ENCODE results near the gene RNU7-1.

RNU7-1 gene

DNA sequence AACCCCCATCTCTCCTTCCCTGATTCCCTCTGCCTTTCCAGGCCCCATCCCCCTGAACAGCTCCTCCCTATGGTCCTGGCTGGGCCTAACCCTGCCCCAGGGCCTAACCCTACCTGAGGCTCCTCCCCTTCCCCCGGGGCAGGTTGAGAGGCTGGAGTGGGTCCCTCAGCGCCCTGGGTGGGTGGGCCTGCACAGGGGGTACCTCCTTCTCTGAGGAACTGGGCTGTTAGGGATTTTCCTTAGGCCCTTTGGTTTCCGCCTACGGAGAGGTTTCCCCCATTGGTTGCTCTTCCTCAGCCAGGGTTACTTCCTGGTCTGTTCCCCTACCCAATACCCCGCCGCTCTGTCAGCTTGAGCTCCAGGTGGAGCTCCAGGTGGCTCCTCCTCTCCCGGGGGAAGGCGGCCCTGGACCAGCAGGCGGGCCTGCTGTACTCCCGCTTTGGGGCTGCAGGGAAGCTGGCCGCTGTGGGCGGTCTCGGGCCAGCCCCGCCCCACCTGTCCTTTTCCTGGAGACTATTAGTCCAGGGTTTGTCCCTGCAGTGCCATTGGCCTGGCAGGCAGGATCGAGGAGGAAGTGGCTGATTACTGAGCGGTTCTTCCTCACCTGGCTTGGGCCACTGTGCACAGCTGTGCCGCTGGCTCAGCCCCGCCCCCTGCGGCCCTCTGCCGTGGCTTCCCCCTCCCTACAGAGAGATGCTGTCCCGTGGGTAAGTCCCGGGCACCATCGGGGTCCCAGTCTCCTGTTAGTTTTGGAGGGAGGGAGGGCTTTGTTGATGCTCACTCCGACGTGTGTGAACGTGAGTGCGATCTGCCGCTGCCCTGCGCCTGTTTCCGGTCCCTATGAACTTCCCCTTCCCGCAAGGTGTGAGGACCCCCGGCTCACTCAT, 2.7 kb downstream of the RNU7-1 start:
- H3K4me3 ChIP-seq (ENCODE audit: low read depth, low read length): peak overlapping the region; percentile 87
- TF ChIP-seq, protein P1, sequence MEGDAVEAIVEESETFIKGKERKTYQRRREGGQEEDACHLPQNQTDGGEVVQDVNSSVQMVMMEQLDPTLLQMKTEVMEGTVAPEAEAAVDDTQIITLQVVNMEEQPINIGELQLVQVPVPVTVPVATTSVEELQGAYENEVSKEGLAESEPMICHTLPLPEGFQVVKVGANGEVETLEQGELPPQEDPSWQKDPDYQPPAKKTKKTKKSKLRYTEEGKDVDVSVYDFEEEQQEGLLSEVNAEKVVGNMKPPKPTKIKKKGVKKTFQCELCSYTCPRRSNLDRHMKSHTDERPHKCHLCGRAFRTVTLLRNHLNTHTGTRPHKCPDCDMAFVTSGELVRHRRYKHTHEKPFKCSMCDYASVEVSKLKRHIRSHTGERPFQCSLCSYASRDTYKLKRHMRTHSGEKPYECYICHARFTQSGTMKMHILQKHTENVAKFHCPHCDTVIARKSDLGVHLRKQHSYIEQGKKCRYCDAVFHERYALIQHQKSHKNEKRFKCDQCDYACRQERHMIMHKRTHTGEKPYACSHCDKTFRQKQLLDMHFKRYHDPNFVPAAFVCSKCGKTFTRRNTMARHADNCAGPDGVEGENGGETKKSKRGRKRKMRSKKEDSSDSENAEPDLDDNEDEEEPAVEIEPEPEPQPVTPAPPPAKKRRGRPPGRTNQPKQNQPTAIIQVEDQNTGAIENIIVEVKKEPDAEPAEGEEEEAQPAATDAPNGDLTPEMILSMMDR (IDR thresholded peaks at IDR 0.05; ENCODE audit: borderline replicate concordance, insufficient read depth, low read depth, low read length): no peak

DNA sequence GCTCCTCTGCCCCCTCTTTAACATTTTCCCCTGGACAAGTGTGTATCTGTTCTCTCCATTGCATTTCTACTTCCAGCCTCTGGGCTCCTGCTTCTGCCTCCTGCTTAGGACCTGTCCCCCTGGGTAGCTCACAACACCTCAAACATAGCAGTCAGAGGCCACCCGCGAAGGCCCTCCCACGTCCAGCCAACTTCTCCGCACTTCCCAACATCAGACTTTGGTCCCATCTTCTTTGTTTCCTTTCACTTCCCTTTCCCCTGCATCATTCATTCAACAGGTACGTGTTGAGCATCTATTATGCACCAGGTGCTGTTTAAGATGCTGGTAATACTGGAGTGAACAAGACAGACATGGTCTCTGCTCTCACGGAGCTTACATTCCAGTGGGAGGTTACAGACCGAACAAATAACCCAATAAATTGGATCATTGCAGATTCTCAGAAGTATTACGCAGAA, 3.3 kb downstream of the RNU7-1 start:
- H3K4me3 ChIP-seq (ENCODE audit: low read depth, low read length): peak overlapping the region; percentile 87
- TF ChIP-seq, protein P1 (IDR thresholded peaks at IDR 0.05; ENCODE audit: borderline replicate concordance, insufficient read depth, low read depth, low read length): no peak

DNA sequence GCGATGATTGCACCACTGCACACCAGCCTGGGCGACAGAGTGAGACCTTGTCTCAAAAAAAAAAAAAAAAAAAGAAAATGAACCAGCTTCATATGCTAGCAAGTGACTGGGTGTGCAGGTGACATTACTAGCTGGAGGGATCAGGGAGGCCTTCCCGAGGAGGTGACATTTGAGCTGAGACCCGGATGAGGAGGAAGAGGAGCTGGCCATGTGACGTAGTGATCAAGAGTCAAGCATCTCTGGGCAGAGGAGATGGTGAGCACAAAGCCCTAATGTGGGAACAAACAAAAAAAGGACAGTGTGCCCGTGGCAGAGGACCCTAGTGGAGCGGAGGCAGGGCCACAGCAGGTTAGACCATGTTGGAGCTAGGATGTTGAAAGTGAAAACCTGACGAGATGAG, 4.0 kb downstream of the RNU7-1 start:
- TF ChIP-seq, protein P1 (IDR thresholded peaks at IDR 0.05; ENCODE audit: borderline replicate concordance, insufficient read depth, low read depth, low read length): no peak
- H3K4me3 ChIP-seq (ENCODE audit: low read depth, low read length): no peak overlapping the region

DNA sequence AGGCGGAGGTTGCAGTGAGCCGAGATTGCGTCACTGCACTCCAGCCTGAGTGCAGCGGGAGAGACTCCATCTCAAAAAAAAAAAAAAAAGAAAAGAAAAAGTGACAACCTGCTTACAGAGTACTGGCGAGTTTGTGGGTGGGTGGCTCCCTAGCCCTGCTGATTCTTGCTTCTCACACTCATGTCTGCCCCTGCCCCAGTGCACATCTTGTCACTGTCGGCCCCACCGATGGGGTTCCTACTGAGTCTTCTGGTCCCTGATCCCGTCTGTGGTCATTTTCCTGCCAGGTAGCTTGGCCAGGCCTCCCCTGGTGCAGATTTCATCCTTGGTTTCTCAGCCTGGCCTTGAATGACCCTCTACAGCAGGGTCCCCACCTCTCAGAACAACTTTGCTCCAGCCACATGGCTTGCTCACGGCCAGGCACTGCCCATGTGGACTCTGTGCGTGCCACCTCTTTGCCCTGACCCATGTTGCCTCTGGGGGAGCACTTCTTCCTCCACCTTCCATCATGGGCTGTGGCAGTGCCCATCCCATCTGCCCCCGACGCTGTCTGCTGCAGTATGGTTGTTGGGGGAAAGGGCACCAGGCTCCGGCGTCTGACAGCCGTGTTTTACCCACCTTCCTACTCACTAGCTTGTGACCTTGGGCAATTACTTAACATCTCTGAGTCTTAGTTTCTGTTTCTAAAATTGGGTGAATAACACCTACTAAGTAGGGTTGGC, 5.4 kb downstream of the RNU7-1 start:
- no peak overlapping the region for H3K4me3 ChIP-seq (ENCODE audit: low read depth, low read length)
- TF ChIP-seq, protein P1 (IDR thresholded peaks at IDR 0.05; ENCODE audit: borderline replicate concordance, insufficient read depth, low read depth, low read length): peak; percentile 41; the same call in 1 of the 2 replicates

DNA sequence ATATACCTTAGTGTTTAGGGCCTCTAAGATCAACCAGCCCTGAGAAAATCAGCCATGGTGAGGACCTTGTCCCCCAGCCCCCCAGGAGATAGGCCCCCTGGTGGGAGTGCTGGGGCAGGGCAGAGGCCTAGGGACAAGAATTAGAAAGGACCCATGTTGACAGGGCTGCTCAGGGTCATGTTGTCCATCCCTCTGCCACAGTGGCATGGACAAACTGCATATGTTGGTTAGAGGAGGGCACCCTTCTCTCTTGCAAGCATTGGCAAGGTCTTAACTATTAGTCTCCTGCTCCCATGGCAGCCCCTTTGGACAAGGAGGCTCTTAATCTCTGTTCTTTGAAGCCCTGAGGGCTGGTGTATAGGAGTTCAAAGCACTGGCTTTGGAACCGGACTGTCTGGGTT, 6.8 kb downstream of the RNU7-1 start:
- peak overlapping the region; percentile 97 for H3K4me3 ChIP-seq (ENCODE audit: low read depth, low read length)

DNA sequence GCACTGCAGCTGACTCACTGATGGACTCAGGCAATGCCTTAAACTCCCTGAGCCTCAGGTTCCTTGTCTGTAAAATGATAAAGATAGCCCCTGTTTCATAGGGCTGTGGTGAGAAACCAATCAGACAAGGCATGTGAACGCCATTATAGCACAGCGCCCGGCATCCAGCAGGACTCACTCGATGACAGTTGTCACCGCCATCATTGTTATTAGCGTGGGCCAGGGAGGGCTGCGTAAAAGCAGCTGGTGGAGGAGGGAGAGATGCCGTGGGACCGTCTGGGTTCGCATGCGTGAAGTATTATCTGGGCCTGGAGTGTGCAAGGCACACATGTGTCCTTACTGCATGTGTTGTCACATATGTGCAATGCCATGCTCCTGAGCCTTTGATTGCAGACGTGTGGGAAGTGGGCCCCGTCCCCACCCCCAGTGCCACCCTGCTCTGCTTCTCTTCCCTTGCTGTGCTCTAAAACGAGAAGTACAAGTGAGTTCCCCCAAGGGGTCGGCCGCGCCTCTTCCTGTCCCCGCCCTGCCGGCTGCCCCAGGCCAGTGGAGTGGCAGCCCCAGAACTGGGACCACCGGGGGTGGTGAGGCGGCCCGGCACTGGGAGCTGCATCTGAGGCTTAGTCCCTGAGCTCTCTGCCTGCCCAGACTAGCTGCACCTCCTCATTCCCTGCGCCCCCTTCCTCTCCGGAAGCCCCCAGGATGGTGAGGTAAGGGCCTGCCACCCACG, 7.4 kb downstream of the RNU7-1 start, which contains the start of gene PTPN6:
PTPN6 (plus strand) TSS at position 546 of the 730 bp plus-strand sequence; CDS start at position 703, 157 bp downstream.
- TF ChIP-seq, protein P1 (IDR thresholded peaks at IDR 0.05; ENCODE audit: borderline replicate concordance, insufficient read depth, low read depth, low read length): no peak
- peak within 1 kb of the TSS; percentile 97 for H3K4me3 ChIP-seq (ENCODE audit: low read depth, low read length)

More for the DNA sequence above, 6.8 kb downstream of the RNU7-1 start:
- TF ChIP-seq, protein P1 (IDR thresholded peaks at IDR 0.05; ENCODE audit: borderline replicate concordance, insufficient read depth, low read depth, low read length): peak; percentile 74

Measured in GM12875 (cell line).